DMS153 treated with DMSO at 0.1 percent for 48 hours (cell line): Measurements from ENCODE around the gene KIRREL3.

Source experiments
- DNase-seq: peaks from one replicate; lab custom pipeline; 2025; ENCODE audit not compliant: unreplicated experiment; lab: John Stamatoyannopoulos, UW

The KIRREL3 gene

DNA sequence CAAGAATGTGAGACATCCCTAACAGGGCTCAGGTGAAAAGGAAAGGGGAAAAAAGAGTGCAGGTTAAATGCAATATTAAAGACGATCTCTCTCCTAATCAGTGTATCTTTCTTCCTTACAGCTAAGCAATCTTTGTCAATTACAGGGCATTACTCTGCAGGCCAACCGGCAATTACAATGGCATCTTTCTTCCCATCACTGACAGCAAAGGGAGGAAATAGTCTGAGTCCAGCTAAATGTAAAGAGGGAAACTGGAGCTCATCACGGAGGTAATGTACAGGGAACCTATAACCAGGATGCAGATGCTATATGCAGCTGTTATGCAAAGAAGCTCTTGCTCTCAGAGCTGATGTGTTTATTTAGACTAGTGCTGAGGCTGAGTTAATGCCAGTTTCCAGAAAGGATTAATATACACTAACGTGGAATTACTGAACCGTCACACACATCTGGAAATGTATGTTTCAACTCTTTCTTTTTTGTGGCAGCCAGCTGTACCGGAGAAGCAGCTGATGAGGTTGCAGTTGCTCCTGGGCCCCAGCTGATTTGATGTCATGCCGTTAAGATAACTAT, 121.6 kb downstream of the KIRREL3 start:
- no peak for DNase-seq

- DNase-seq = no peak
Observed at GRCh38 chr11:126874831-126875230, 125.7 kb downstream of the KIRREL3 start.

DNA sequence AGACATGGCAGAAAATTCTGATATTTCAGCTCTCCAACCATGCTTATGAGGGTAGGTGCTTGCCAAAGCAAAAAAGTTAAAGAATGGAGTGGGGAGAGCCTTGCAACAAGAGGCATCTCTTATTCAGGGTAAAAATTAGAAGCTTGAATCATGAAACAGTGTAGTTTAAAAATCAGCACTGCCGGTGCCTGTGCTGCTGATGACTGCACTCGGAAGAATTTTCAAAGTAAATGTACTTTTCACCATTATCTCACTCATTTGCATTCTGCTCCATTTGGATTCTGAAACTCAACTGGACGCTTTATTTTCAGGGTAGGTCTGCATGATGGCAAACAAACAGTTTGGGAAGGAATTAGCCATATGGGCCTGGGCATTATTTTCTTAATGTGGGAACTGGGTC, 126.3 kb downstream of the KIRREL3 start:
- DNase-seq = no peak

DNA sequence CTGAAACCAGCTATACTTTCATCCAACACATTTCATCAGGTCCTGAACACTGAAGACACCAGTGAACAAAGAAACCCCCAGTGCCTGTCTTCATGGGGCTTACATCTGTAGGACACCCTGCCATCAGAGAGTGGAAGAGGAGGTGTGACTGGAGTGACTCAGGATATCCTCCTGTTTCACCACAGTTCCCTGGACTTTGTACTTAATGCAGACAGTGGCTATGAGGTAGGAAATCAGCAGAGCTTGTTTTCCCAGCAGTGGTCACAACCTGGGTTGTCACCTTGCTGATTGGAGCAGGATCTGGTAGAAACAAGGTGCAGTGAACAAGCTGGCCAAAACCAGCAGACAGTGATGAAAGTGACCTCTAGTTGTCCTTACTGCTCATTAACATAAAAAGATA, 128.8 kb downstream of the KIRREL3 start:
- DNase-seq = no peak

GRCh38 chr11:126870021-126870420, 130.5 kb downstream of the KIRREL3 start:
- DNase-seq = no peak

GRCh38 chr11:126868741-126869140, 131.8 kb downstream of the KIRREL3 start:
- no peak for DNase-seq

GRCh38 chr11:126864934-126865333, 135.6 kb downstream of the KIRREL3 start:
- DNase-seq = no peak

GRCh38 chr11:126863294-126863997, 137.1 kb downstream of the KIRREL3 start:
- DNase-seq = no peak

GRCh38 chr11:126862664-126863243, 137.8 kb downstream of the KIRREL3 start:
- no peak for DNase-seq

DNA sequence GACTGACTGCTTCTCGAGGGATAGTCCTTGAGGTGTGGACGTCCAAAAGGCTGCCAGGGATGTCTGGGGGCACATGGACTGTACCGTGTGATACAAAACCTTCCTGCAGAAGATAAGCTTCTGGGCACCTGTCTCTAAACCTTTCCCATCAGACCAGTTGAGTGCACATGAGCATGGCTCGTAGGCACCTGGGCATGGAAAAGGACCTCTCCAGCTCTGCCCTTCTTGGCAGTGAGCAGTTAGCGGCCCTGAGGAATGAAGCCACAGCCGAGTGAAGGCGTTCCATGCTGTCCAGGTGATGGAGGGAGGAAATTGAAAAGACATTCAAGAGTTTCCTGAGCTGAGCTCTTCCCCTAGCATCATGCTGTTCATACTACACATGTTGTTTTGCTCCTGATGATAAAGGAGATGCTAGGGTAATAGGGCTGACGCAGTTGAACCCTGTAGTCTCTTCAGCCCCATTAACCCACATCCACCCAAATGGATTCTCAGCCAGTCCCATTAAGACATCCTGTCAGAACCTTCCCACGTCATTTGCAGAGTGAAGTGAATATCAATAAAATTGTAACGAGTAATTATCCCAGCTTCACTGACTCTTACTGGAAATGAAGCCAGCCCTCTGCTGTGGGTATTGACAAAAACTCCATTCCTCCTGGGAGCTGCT, 138.6 kb downstream of the KIRREL3 start:
- no peak for DNase-seq

- DNase-seq = peak; percentile 83
Observed at GRCh38 chr11:126857860-126858808, 142.4 kb downstream of the KIRREL3 start.

GRCh38 chr11:126855536-126855935, 145.0 kb downstream of the KIRREL3 start:
- no peak for DNase-seq

DNA sequence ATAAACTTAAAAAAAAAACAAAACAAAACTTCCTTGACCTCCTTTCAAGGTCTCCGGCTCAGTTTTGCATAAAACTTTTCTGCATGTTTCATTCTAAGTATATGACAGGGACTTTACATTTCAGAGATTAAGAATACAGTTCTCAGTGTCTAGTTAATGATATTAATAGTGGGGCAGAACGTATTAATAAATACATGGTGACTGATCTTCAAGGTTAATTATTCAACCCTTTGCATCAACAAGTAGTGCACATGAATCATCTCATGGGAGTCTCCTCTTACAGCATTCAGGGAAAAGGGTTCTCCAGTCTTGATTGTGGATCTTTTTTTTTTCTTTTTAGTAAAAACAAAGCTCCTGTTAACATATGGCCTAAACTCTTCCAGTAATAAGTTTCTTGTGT, 146.8 kb downstream of the KIRREL3 start:
- no peak for DNase-seq

GRCh38 chr11:126844789-126845188, 155.8 kb downstream of the KIRREL3 start:
- no peak for DNase-seq

DNA sequence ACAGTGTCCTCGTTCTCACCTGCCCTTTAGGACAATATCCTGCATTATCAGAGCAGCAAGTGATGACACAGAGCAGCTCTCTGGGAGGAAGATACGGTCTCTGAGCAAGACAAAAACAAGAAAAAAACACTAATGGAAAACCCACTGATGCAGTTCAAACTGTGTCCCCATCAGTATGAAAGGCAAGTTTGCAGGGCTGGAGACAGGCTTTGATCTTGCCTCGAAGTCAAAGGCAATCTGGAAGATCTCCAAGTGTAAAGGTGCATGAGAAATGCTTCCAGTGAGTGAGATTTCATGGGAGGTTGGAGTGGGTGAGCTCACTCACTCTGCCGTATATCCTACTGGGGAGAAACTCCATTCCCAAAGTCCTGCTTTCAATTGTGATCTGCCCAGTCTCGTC, 157.5 kb downstream of the KIRREL3 start:
- DNase-seq = no peak

DNA sequence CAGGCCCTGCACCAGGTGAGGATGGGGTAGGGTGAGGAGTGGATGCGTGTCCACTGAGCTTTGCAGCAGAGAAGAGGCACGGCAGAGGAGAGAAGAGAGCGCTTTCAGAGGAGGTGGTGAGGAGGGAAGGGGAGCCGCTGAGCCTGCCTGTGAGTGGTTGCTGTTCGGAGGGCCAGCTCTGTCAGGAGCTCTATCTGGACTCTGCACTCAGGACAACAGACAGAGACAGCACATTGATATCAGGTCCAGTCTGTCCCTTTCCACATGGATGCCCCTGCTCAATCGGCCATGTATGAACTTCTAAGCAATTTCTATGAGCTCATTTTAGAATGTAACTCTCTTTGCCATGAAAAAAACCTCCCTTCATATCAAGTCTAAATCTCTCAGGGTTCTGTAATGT, 158.6 kb downstream of the KIRREL3 start:
- no peak for DNase-seq

GRCh38 chr11:126840975-126841374, 159.6 kb downstream of the KIRREL3 start:
- no peak for DNase-seq

DNA sequence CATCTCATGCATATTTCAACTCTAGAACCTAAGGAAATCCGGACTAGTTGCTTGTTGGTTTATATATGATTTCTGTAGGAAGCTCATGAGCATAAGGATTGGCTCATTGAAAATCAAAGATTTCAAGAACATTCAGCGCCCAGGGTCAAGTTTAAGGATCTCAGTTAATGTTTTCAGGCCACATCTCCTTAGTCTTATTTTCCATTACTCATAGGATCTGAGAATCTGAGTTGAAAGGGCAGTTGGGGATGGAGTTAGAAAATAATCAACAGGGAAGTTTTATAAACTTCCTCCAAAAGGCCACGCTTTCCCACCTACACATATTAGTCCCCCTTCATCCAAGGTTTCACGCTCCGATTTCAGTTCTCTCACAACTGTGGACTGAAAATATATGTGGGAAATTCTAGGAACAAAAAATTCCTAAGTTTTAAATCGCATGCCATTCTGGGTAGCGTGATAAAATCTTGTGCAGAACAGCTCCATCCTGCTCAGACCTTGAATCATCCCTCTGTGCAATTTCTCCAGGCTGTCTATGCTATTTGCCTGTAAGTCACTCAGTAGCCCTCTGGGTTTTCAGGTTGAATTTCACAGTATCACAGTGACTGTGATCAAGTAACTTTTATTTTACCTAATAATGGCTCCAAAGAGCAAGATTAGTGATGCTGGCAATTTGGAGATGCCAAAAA, 160.2 kb downstream of the KIRREL3 start:
- no peak for DNase-seq

DNA sequence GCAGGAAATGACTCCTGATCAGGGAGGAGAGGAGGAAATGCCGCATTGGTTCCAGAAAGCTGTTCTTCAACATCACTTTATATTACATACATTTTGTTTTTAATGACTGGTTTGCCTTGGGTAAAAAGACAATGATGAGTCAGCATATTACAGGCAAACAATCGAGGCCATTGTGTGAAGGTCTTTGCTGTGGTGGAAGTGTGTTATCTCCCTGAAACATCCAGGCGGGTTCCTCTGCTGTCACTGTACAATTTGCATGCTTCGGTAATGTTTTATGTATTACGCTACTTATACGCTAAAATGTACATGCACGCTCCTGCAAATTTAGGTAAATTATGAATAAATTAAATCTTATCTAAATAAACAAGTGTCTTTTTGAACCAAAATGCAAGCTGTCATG, 161.1 kb downstream of the KIRREL3 start:
- no peak for DNase-seq

GRCh38 chr11:126838779-126839178, 161.8 kb downstream of the KIRREL3 start:
- DNase-seq = no peak
